Fibroblast of lung (primary cell): ENCODE measurements around the gene KIF26B.

Experiments used
- EZH2 ChIP-seq: IDR thresholded peaks from 2 replicates; pipeline ENCODE4 v1.5.1; 2012; ENCODE audit warnings: low read length, control low read depth, mild to moderate bottlenecking; ENCODE audit errors: missing control alignments
- TF ChIP-seq, protein P1 (sequence below), 2 donors: IDR thresholded peaks in 1 of 2; conservative IDR thresholded peaks in 1 of 2; 1 replicate in 1 of 2; 2 replicates in 1 of 2; pipeline ENCODE4 v1.5.1; 2011 to 2012; ENCODE audit warnings: low read length in 2 of 2, control low read depth in 1 of 2, inconsistent platforms in 1 of 2, low read depth in 1 of 2, mild to moderate bottlenecking in 1 of 2

- TF ChIP-seq, protein P1, sequence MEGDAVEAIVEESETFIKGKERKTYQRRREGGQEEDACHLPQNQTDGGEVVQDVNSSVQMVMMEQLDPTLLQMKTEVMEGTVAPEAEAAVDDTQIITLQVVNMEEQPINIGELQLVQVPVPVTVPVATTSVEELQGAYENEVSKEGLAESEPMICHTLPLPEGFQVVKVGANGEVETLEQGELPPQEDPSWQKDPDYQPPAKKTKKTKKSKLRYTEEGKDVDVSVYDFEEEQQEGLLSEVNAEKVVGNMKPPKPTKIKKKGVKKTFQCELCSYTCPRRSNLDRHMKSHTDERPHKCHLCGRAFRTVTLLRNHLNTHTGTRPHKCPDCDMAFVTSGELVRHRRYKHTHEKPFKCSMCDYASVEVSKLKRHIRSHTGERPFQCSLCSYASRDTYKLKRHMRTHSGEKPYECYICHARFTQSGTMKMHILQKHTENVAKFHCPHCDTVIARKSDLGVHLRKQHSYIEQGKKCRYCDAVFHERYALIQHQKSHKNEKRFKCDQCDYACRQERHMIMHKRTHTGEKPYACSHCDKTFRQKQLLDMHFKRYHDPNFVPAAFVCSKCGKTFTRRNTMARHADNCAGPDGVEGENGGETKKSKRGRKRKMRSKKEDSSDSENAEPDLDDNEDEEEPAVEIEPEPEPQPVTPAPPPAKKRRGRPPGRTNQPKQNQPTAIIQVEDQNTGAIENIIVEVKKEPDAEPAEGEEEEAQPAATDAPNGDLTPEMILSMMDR (conservative IDR thresholded peaks at IDR 0.05 in 1 of 2, IDR thresholded peaks at IDR 0.05 in 1 of 2; ENCODE audit: low read depth in 1 of 2, low read length in 2 of 2), result no peak
- TF ChIP-seq EZH2, result no peak
Observed at GRCh38 chr1:245232931-245233330, 78.1 kb downstream of the KIF26B start.
